GM21723 (cell line): ENCODE measurements around the gene TPPP.
"Not testable (repeated sequence)": the region's sequence is repeated elsewhere in the genome, so short reads cannot be mapped to it uniquely, and the experiment has no call there.

ENCODE experiments used
- ATAC-seq: cut with Tn5 transposase; IDR thresholded peaks from one replicate; pipeline ENCODE4 v1.9.1; 2021; ENCODE audit warnings: mild to moderate bottlenecking, moderate library complexity; ENCODE audit not compliant: unreplicated experiment

TPPP gene

GRCh38 chr5:695475-695874 lies 2.3 kb upstream of the TPPP start:
- ATAC-seq = not testable (repeated sequence)

DNA sequence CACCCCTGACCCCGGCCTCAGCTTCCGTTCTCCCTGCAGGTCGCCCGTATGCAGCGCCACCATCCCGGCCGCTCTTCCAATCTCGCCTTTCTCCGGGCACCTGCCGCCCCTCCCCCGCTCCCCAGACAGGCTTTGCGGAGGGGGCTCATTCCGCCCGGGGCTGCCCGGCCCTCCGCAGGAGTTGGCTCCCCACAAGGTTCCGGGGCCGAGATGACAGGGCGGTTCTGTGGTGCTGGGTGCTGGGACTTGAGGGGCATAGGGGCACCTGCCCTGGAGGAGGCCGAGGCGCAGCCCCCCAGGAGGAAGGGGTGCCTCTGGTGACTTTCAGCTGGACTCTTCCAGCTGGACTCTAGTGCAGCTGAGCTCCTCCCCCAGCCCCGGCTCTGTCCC lies 885 bp upstream of the TPPP start:
- ATAC-seq = not testable (repeated sequence)

DNA sequence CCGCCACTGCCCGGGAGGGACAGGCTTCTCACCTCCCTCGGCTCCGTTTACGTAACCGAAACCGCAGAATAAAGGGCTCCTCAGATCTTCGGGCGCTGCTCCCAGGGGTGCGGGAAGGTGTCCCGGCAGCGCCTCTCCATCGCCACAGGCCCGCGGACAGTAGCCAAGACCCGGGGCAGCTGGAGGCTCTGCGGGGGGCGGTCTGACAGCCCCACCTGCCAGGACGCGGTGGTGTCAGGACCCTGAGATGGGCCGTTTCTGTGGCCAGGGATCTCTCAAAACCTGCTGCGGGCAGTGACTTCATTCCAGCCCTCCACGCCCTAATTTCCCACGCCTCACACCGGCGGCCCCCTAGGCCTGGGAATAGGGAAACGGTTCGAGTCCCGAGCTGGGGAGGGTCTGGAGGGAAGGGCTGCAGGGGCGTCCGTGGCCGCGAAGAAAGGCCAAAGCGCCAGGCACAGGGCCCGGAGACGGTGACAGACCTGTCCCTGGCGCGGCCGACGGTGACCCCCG lies 567 bp downstream of the TPPP start:
- not testable (repeated sequence) for ATAC-seq

GRCh38 chr5:691817-692528 lies 1.2 kb downstream of the TPPP start:
- ATAC-seq = no peak

- not testable (repeated sequence) for ATAC-seq
These were observed 2.1 kb downstream of the TPPP start for GRCh38 chr5:691049-691448.

- ATAC-seq = not testable (repeated sequence)
These were observed 2.9 kb downstream of the TPPP start for GRCh38 chr5:690293-690692.

GRCh38 chr5:688348-689010 lies 4.7 kb downstream of the TPPP start:
- not testable (repeated sequence) for ATAC-seq

DNA sequence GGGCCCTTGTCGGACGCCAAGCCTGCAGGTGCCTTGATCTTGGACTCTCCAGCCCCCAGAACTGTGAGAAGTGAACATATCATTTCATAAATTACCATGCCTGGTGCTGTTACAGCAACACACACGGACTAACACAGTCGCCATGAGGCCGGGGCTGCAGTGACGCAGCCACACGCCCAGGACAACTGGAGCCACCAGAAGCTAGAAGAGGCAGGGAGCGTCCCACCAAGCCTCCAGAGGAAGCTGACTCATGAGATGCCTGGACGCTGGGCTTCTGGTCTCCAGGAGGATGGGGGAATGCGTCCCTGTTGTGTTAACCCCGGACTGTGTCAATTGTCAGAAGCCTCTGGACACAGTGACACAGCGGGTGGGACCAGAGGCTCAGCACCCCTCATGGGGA lies 6.2 kb downstream of the TPPP start:
- ATAC-seq = not testable (repeated sequence)

DNA sequence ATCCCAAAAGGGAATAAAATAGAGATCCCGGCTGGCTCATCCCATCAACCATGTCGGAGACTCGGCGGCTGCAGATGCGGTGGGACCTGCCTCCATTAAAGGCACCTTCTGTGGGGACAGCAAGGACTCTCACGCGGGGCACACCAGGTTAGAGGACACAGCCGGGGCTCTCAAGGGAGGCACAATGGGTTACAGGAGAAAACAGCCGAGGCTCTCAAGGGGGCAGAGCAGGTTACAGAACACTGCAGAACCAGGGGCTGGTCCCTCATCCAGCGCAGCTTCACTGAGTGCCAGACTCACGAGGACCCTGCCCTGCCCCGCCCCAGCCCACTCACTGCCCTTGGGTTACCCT lies 7.0 kb downstream of the TPPP start:
- not testable (repeated sequence) for ATAC-seq

DNA sequence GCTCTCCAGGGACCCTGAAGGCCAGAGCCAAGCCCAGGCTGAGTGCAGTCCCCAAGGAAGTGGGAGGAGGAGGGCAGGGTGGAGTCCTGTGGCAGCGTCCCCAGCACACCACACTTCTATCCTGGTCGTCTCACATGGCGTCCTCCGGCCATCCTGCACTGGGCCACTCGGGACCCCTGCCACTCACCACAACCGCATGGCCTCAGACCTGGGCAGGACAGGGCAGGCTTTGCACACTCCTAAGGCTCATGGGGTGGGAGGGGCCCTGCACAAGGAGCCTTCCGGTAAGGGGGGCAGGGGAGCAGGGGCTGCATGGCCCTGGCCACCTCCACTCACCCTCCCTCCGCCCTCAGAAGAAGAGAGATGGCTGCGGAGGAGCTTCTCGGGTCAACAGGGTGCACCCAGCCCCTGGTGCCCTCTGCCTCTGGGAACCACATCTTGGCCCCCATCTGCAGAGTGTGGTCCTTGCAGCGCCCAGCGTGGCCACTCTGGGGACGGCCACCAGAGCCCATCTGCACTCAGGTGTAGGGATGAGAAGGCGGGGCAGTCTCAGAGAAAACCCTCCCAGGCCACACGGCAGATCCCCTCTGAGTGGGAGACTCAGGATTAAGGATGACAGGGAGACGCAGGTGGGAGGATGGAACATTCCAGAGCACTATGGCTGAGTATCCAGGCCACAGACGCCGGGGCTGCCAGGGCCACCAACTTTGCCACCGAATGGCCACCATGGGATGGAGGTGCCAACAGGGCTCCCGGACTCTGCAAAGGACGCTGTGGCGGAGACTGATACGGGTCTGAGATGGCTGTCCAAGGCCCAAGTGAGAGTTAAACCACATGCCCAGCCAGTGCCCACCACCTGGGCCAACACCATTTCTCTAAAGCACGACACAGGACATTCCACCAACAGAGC lies 7.6 kb downstream of the TPPP start:
- ATAC-seq = no peak

DNA sequence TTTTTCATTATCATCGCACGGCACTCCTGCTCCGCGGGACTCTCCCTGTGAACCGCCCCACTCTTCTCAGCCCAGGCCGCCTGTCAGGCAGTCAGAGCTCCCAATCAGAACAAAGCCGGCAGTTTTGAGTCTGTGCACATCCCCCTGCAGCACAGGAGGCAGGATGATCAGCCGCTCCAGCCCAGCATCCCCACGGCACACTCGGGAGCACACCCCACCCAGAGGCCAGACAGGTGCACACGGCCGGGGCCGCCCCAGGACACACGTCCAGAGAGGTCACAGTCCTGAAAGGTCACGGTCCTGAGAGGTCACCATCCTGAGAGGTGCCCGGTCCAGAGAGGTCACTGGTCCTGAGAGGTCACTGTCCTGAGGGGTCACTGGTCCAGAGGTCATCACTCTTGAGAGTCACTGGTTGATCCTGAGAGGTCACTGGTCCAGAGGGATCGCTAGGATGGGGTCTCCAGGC lies 8.4 kb downstream of the TPPP start:
- ATAC-seq = no peak

GRCh38 chr5:683551-684481 lies 9.3 kb downstream of the TPPP start:
- ATAC-seq = no peak

- not testable (repeated sequence) for ATAC-seq
These were observed 10.3 kb downstream of the TPPP start for GRCh38 chr5:682651-683358.

DNA sequence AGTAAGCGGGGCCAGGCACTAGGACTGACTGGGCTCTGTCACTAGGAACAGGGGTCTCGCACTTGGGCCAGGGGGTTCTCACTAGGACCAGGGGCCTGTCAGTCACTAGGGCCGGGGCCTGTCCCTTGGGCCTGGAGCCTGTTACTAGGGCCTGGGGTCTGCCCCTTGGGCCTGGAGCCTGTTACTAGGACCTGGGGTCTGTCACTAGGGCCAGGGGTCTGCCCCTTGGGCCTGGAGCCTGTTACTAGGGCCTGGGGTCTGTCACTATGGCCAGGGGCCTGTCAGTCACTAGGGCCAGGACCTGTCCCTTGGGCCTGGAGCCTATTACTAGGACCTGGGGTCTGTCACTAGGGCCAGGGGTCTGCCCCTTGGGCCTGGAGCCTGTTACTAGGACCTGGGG lies 10.9 kb downstream of the TPPP start:
- not testable (repeated sequence) for ATAC-seq

- ATAC-seq = not testable (repeated sequence)
These were observed 11.6 kb downstream of the TPPP start for GRCh38 chr5:681317-682191.

DNA sequence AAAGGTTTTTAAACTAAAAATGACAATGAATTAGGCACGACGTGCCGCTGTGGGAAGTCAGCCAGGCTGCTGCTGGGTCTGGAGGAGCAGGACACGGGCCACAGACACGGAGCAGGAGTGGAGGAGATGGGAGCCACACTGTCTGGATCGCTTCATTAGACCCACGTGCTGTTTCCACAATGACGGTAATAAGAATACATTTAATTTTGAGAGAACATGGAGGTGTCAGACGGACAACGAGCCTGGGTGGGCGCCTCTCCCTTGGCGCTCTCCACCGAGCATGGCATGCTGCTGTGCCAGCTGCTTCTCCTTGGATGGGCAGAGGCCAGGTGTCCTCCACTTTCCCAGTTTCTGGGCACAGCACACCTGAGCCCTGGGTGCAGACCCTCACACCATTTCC lies 12.3 kb downstream of the TPPP start:
- ATAC-seq = not testable (repeated sequence)

GRCh38 chr5:680118-680795 lies 12.9 kb downstream of the TPPP start:
- not testable (repeated sequence) for ATAC-seq
